OCI-LY7 (cell line): ENCODE data around the gene C1orf105. TPM values are rescaled to one million over a fixed set of nuclear protein-coding genes. Genes with fewer than 3 reads are reported as not detected.

Experiments
- BruUV-seq: library from RNA; stranded (reverse); fragments of 400-500 nt; replicated peaks from 2 replicates; lab custom pipeline; 2021; lab: Mats Ljungman, UMichigan
- CTCF ChIA-PET: fragments of 300-600 bp; sonication (Branson Sonifier 250); formaldehyde crosslinking; loops from one replicate; lab custom pipeline; 2022; ENCODE audit warnings: antibody characterized with exemption; ENCODE audit not compliant: unreplicated experiment; lab: Charles Lee
- POLR2A ChIA-PET: fragments of 300-600 bp; sonication (Branson Sonifier 250); formaldehyde crosslinking; loops from one replicate; lab custom pipeline; 2022; ENCODE audit warnings: antibody characterized with exemption; lab: Charles Lee
- DNase-seq: peaks from one replicate; pipeline ENCODE4 v3.0.0-alpha.2; 2015; ENCODE audit warnings: low spot score
- H2AFZ ChIP-seq: fragments of 200-600 bp; sonication (generic), shearing (Covaris generic); 2 replicates; pipeline ENCODE4 v1.6.1; 2014; ENCODE audit warnings: mild to moderate bottlenecking, antibody characterized with exemption, low read length, moderate library complexity
- H3K27ac ChIP-seq: fragments of 200-600 bp; sonication (generic); 2 replicates; pipeline ENCODE4 v1.5.1; 2014; ENCODE audit warnings: mixed run types, low read depth, mild to moderate bottlenecking, moderate library complexity, low read length, inconsistent platforms; ENCODE audit not compliant: poor library complexity, severe bottlenecking
- H3K36me3 ChIP-seq: fragments of 200-600 bp; sonication (generic); 2 replicates; pipeline ENCODE4 v1.6.1; 2014; ENCODE audit warnings: mild to moderate bottlenecking, antibody characterized with exemption, low read length, moderate library complexity, mixed read lengths; ENCODE audit not compliant: insufficient read depth
- H3K4me1 ChIP-seq: fragments of 200-600 bp; sonication (generic); 2 replicates; pipeline ENCODE4 v1.5.1; 2014; ENCODE audit warnings: mild to moderate bottlenecking, low read length; ENCODE audit not compliant: insufficient read depth, poor library complexity, severe bottlenecking
- H3K4me2 ChIP-seq: fragments of 200-600 bp; sonication (generic); 2 replicates; pipeline ENCODE4 v1.6.1; 2014; ENCODE audit warnings: mild to moderate bottlenecking, low read length
- H3K4me3 ChIP-seq: fragments of 200-600 bp; sonication (generic); 2 replicates; pipeline ENCODE4 v1.5.1; 2014; ENCODE audit warnings: mild to moderate bottlenecking, low read depth, low read length; ENCODE audit not compliant: poor library complexity, severe bottlenecking
- H3K79me2 ChIP-seq: fragments of 200-600 bp; sonication (generic); 2 replicates; pipeline ENCODE4 v1.6.1; 2016; ENCODE audit warnings: low read depth, mild to moderate bottlenecking, low read length, moderate library complexity, mixed read lengths; ENCODE audit not compliant: insufficient read depth
- H3K9me2 ChIP-seq: fragments of 200-600 bp; sonication (generic); 2 replicates; pipeline ENCODE4 v1.6.1; 2016; ENCODE audit warnings: mild to moderate bottlenecking, low read length, mixed read lengths; ENCODE audit not compliant: insufficient read depth
- H3K9me3 ChIP-seq: fragments of 200-600 bp; sonication (generic); 2 replicates; pipeline ENCODE4 v1.6.1; 2014; ENCODE audit warnings: mild to moderate bottlenecking, mixed run types, low read length, mixed read lengths
- H4K20me1 ChIP-seq: fragments of 200-600 bp; sonication (generic); 2 replicates; pipeline ENCODE4 v1.6.1; 2014; ENCODE audit warnings: mild to moderate bottlenecking, antibody characterized with exemption, low read length, moderate library complexity, mixed read lengths; ENCODE audit not compliant: insufficient read depth
- CTCF ChIP-seq: fragments of 200-600 bp; sonication (generic); conservative IDR thresholded peaks from 2 replicates; pipeline ENCODE4 v1.5.1; 2014; ENCODE audit warnings: mild to moderate bottlenecking, antibody characterized with exemption, low read length, moderate library complexity, mixed read lengths
- EZH2phosphoT487 ChIP-seq: fragments of 200-600 bp; sonication (generic); IDR thresholded peaks from 2 replicates; pipeline ENCODE4 v1.6.1; 2018; ENCODE audit warnings: low read depth, borderline replicate concordance, mild to moderate bottlenecking, mixed run types, antibody characterized with exemption, low read length, moderate library complexity, mixed read lengths
- intact Hi-C: fragments of 100-400 bp; cut with micrococcal nuclease; formaldehyde crosslinking; loops from one replicate; pipeline ENCODE4 v1.10.0; 2022; ENCODE audit not compliant: unreplicated experiment
- total RNA-seq, 2 experiments: library from RNA; depleted of rRNA in 1 of 2; stranded (reverse); fragments of >200 nt in 1 of 2; shearing (Covaris generic) in 1 of 2; gene quantifications; 2 replicates each; pipeline ENCODE4 v1.2.3, GENCODE V29; 2014 to 2022

C1orf105 gene
- total RNA-seq, 2 experiments from 2014 or later: not detected

GRCh38 chr1:172383536-172383935, 36.9 kb upstream of the C1orf105 start:
- no peak overlapping the region for H3K27ac ChIP-seq
- no peaks in the 10 kb centered on the region for H3K79me2 ChIP-seq
- no peaks in the 10 kb centered on the region for H4K20me1 ChIP-seq
- no peak for DNase-seq
- no peak overlapping the region for H2AFZ ChIP-seq
- H3K36me3 ChIP-seq: no peaks in the 10 kb centered on the region
- ChIA-PET CTCF (no interaction called here), POLR2A (no interaction called here)
- no peaks in the 10 kb centered on the region for H3K9me3 ChIP-seq
- no peaks in the 10 kb centered on the region for H3K9me2 ChIP-seq
- TF ChIP-seq EZH2phosphoT487 (no peak), CTCF (no peak)
- intact Hi-C loops: no loop called here
- peaks cover 25% of the 10 kb centered on the region for H3K4me1 ChIP-seq
- BruUV-seq: no TSS peak
- no peak overlapping the region for H3K4me3 ChIP-seq
- no peak overlapping the region for H3K4me2 ChIP-seq

DNA sequence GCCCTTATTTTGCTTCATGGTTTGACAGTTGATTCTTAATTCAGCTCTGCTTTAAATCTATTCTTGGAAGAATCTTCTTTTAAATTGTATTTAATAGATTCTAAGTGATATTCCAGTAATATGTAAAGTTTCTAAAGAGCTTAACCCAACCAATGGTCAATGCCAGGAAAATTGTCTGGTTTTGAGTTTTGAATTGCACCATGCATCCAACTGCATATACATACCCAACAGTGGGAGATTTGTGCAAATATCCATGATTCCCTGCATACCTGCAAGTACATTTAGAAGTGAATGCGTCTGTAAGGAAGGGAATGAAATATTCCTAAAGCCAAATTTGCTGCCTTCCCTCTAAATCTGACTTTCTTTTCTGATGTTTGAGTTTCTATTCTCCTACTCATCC, 35.8 kb upstream of the C1orf105 start:
- Histone ChIP-seq H3K4me3 (no peak overlapping the region), H3K79me2 (no peaks in the 10 kb centered on the region), H3K36me3 (no peaks in the 10 kb centered on the region), H3K4me2 (no peak overlapping the region), H3K27ac (no peak overlapping the region), H2AFZ (no peak overlapping the region), H3K4me1 (peaks cover 24% of the 10 kb centered on the region), H4K20me1 (no peaks in the 10 kb centered on the region), H3K9me3 (no peaks in the 10 kb centered on the region), H3K9me2 (no peaks in the 10 kb centered on the region)
- intact Hi-C loops: no loop called here
- DNase-seq: no peak
- ChIA-PET CTCF (no interaction called here), POLR2A (interaction anchor here (0.6 to 1.2 kb wide), 2 partner anchors 10 to 752 kb away, joined by 3 to 6 read pairs; no protein-coding TSS in a partner anchor)
- no TSS peak for BruUV-seq
- TF ChIP-seq EZH2phosphoT487: no peak
- no peak for TF ChIP-seq CTCF

- H3K9me2 ChIP-seq: no peaks in the 10 kb centered on the region
- no peaks in the 10 kb centered on the region for H3K79me2 ChIP-seq
- no peak for DNase-seq
- intact Hi-C loops: no loop called here
- no peak for TF ChIP-seq CTCF
- TF ChIP-seq EZH2phosphoT487: no peak
- H3K9me3 ChIP-seq: no peaks in the 10 kb centered on the region
- H3K4me2 ChIP-seq: no peak overlapping the region
- ChIA-PET CTCF (no interaction called here), POLR2A (interaction anchor here (1.4 kb wide), 1 partner anchor 10 kb away, joined by 6 read pairs; no protein-coding TSS in a partner anchor)
- no peak overlapping the region for H2AFZ ChIP-seq
- H3K36me3 ChIP-seq: no peaks in the 10 kb centered on the region
- no peak overlapping the region for H3K27ac ChIP-seq
- no peak overlapping the region for H3K4me3 ChIP-seq
- no TSS peak for BruUV-seq
- no peaks in the 10 kb centered on the region for H4K20me1 ChIP-seq
- H3K4me1 ChIP-seq: peaks cover 19% of the 10 kb centered on the region
Observed at GRCh38 chr1:172386046-172386445, 34.4 kb upstream of the C1orf105 start.
